GM18861 (cell line): ENCODE data around the gene P3H3.

ENCODE experiments used
- ATAC-seq: cut with Tn5 transposase; IDR thresholded peaks from one replicate; pipeline ENCODE4 v1.9.1; 2021; ENCODE audit not compliant: unreplicated experiment

The P3H3 gene

DNA sequence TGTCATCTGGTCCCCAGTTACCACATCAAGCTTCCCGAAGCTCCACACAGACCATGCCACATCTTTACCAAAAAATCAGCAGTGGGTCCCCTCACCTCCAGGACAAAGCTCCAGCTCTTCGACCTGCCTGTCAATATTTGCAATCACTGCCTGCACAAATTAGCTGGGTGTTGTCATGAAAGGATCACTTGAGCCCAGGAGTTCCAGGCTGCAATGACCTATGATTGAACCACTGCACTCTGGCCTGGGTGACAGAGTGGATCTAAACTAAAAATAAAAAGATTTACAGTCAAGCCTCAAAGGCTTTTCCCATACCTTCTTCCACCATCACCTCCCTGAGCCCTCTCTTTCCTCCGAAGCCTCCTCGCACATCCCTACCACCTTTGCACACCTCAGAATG is 31.6 kb upstream of the P3H3 start:
- no peak for ATAC-seq

DNA sequence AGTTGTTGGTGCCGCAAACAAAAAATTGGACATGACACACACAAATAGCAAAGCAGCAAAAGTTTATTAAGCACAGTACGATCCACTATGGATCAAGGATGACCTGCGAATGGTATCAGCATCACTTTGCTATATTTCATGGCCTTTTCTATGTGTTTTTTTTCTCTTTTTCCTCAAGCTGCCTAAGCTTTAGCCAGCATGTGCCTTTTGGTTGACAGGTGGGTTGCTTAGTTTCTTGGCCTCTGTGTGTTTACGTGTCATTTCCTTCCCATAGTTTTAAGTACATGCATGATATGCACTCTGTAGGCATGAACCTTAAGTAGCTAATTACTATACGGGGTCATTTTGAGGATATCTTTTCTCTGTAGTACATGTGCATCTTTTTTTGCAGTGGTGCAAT is 29.1 kb upstream of the P3H3 start:
- no peak for ATAC-seq

- ATAC-seq: no peak
Measured at GRCh38 chr12:6807170-6807569, 21.0 kb upstream of the P3H3 start.

- no peak for ATAC-seq
Measured at GRCh38 chr12:6809056-6809455, 19.2 kb upstream of the P3H3 start.

- no peak for ATAC-seq
Measured at GRCh38 chr12:6810758-6811157, 17.4 kb upstream of the P3H3 start.

- no peak for ATAC-seq
Measured at GRCh38 chr12:6813363-6813762, 14.8 kb upstream of the P3H3 start.

GRCh38 chr12:6816598-6816997 is 11.6 kb upstream of the P3H3 start:
- ATAC-seq: no peak

- ATAC-seq: no peak
Measured at GRCh38 chr12:6817098-6817497, 11.1 kb upstream of the P3H3 start.

- ATAC-seq: no peak
Measured at GRCh38 chr12:6817662-6818157, 10.5 kb upstream of the P3H3 start.

- ATAC-seq: no peak
Measured at GRCh38 chr12:6818222-6818621, 10.0 kb upstream of the P3H3 start.

GRCh38 chr12:6818645-6819044 is 9.6 kb upstream of the P3H3 start:
- ATAC-seq: no peak

- no peak for ATAC-seq
Measured at GRCh38 chr12:6819106-6820030, 8.8 kb upstream of the P3H3 start.

GRCh38 chr12:6820166-6820565 is 8.0 kb upstream of the P3H3 start:
- ATAC-seq: no peak

- no peak for ATAC-seq
Measured at GRCh38 chr12:6821591-6822425, 6.4 kb upstream of the P3H3 start, which contains the start of gene GPR162. TSS of gene GPR162 (plus strand) at chr12:6821821. CDS start at chr12:6823899, 2,078 bp downstream.

DNA sequence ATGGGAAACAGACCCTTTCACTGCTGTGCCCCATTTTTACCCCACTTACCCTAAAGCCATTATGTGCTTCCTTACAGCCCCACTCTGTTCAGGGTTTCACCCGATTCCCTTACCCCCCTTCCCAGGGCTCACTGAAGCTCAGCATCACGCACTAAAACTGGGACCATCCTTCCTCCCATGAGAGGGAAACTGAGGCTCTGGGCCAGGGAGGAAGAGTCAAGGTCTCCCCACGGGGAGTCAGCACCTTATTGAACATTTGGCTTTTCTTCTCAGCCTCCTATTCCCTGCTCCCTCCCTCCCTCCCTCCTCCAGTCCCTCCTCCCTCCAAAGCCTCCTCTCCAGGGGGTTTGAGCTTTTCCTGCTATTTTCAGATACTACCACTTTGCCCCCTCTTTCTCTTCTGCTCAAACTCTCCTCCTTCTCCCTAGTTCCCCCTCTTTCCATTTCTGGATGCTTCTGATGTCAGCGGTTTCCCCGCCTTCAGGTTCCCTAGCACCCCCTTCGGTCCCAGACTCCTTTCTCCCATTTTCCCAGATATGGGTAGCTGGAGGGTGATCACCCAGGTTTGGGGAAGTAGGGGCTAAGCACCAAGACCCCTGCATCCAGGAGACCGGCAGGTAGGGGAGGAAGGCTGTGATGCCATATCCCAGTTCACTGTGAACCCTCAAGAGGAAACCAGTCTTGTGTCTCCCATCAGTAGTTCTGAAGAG is 5.6 kb upstream of the P3H3 start:
- no peak for ATAC-seq

DNA sequence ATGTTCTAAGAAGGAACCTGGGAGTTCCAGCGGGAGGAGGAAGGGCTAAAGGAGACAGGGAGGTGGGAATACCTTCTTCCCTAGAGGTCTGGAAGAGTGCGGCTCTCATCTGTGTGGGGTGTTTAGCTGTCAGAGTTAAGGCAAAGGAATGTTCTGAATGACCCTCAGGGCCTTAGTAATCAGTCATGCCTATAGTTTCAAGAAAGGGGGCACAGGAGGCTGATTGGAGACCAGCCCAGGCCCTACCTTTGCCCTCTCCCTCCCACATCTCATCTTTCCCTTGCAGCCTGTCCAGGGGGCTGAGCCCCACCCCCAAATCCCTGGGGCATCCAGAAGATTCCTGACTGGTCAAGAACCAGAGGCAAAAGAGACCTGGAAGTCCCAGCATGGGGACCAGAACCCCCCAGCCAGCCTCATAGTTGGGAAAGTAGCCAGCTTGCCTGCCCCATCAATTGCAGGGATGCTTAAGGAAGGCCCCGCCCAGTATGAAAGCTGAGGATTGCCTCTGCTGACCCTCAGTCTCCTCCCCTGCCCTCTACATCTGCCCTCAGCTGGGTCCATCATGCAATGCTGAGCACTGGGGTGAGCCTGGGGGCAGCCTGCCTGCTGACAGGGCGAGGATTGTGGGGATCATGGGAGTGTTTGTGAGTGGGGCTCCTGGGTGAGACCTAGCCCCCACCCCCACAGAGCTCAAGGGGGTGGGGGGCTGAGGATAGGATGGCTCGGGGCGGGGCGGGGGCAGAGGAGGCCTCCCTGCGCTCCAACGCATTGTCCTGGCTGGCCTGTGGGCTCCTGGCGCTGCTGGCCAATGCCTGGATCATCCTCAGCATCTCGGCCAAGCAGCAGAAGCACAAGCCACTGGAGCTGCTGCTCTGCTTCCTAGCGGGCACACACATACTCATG is 4.8 kb upstream of the P3H3 start:
- ATAC-seq: no peak

DNA sequence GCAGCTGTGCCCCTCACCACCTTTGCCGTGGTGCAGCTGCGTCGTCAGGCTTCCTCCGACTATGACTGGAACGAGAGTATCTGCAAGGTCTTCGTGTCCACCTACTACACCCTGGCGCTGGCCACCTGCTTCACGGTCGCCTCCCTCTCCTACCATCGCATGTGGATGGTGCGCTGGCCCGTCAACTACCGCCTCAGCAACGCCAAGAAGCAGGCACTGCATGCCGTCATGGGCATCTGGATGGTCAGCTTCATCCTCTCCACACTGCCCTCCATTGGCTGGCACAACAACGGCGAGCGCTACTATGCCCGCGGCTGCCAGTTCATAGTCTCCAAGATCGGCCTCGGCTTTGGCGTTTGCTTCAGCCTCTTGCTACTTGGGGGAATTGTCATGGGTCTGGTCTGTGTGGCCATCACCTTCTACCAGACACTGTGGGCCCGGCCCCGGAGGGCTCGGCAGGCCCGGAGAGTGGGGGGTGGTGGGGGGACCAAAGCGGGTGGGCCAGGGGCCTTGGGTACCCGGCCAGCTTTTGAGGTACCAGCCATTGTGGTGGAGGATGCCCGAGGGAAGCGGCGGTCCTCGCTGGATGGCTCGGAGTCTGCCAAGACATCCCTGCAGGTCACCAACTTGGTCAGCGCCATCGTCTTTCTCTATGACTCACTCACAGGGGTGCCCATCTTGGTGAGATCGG is 4.0 kb upstream of the P3H3 start:
- no peak for ATAC-seq

DNA sequence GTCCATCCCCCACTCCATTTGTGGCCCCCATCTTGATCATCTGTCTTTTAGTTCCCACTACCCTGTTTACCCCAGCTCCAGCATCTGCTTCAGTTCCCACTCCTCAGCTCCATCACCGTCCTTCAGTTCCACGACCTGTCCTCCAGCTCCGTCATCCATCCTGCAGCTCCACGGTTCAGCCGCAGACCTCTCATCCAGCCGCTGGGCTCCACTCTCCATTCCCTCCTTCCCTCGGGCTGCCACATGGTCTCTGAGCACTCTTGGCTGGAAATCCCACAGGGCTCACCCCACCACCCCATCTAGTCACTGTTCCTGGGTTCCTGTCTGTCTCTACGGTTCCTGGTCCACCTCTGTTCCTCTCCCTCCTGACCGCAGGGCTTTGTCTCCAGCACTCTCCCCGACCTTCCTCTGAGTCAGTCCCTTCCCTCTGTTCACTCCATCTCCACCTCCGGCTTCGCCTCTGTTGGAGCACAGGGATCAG is 3.3 kb upstream of the P3H3 start:
- no peak for ATAC-seq

GRCh38 chr12:6825398-6826124 is 2.6 kb upstream of the P3H3 start:
- ATAC-seq: no peak
